DOHH2 (cell line): ENCODE results near the gene LSM3.

Experiments
- CTCF ChIP-seq: fragments of 200-600 bp; sonication (generic); IDR thresholded peaks from one replicate; pipeline ENCODE4 v1.5.1; 2014; ENCODE audit warnings: antibody characterized with exemption, mild to moderate bottlenecking, low read depth, low read length; ENCODE audit not compliant: poor library complexity, severe bottlenecking
- EZH2phosphoT487 ChIP-seq: fragments of 200-600 bp; sonication (generic); IDR thresholded peaks from 2 replicates; pipeline ENCODE4 v1.6.1; 2017; ENCODE audit warnings: borderline replicate concordance, mild to moderate bottlenecking, antibody characterized with exemption, low read length, moderate library complexity, mixed read lengths

- TF ChIP-seq CTCF: no peak
- TF ChIP-seq EZH2phosphoT487: no peak
Observed at GRCh38 chr3:14175383-14176037, 3.1 kb upstream of the LSM3 start.
